GM12875 (cell line): Measurements from ENCODE around the gene HS6ST2.

Experiments
- H3K4me3 ChIP-seq: one replicate; pipeline ENCODE4 v1.5.1; 2011; ENCODE audit warnings: low read depth, low read length, control low read depth
- CTCF ChIP-seq: IDR thresholded peaks from 2 replicates; pipeline ENCODE4 v1.5.1; 2011; ENCODE audit warnings: low read depth, mild to moderate bottlenecking, control low read depth, inconsistent platforms, low read length, moderate library complexity, borderline replicate concordance; ENCODE audit not compliant: insufficient read depth

HS6ST2 gene

DNA sequence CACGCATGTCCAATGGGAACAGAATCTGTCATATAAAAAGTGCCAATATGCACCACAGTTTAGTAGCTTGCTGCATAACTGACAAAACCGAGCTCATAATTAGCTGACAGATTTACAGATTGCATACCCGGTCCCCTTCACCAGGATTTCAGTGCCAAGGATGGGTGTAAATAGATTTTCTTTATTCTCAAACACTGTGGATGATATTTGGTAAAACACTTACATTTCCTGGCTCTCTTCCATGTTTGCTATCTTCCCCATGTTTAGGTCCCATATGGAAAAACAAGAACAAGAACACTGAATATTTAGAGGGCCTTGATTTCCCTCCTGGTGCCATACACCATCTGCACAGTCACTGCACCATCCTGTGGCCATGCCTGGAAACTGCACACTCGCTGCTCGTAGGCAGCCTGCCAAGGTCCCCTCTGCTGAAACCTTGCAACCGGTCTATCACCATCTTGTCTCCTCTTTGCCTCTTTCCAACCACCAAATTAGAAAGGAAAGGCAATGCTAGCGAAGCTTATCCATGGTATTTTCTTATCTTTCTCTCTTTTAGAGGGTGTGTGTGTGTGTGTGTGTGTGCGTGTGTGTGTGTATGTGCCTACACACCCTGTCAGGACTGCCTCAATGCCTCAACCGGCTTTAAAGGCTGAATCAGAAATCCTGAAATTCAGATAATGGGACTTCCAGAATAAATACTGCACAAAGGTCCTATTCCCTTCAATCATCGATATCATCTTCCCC is 345.4 kb downstream of the HS6ST2 start:
- H3K4me3 ChIP-seq: no peak overlapping the region
- TF ChIP-seq CTCF: peak; percentile 77

DNA sequence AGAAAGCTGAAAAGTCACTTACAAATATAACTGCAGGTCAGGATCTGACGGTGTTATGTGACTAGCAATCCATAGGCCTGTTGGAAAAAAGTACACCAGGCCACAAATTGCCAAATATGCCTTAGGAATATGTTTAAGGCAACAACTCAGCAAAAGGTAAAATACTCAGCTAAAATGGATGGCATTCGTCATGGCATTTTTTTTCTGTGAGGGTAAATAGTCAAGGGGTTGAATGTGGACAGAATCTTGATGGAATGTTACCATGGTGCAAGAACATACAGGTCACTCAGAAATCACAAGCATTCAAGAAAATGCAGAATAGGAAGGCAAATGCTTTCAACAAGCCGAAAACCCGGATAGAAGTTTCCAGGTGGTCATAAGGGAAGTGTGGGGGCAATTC is 347.9 kb downstream of the HS6ST2 start:
- H3K4me3 ChIP-seq: no peak overlapping the region
- TF ChIP-seq CTCF: no peak

GRCh38 chrX:132609362-132609848 is 349.0 kb downstream of the HS6ST2 start:
- no peak for TF ChIP-seq CTCF
- H3K4me3 ChIP-seq: no peak overlapping the region

- H3K4me3 ChIP-seq: no peak overlapping the region
- no peak for TF ChIP-seq CTCF
These were observed 354.6 kb downstream of the HS6ST2 start for GRCh38 chrX:132603700-132604286.

GRCh38 chrX:132602701-132603100 is 355.7 kb downstream of the HS6ST2 start:
- no peak for TF ChIP-seq CTCF
- no peak overlapping the region for H3K4me3 ChIP-seq

- no peak overlapping the region for H3K4me3 ChIP-seq
- TF ChIP-seq CTCF: no peak
These were observed 363.4 kb downstream of the HS6ST2 start for GRCh38 chrX:132594999-132595398.

GRCh38 chrX:132594129-132594528 is 364.3 kb downstream of the HS6ST2 start:
- TF ChIP-seq CTCF: no peak
- H3K4me3 ChIP-seq: no peak overlapping the region
